Activated B cell treated with CpG ODN at 0.5 μM for 24 hours (primary cell): Measurements from ENCODE around the gene CC2D1A. TPM values are rescaled to one million over a fixed set of nuclear protein-coding genes. Genes with fewer than 3 reads are reported as not detected.

ENCODE experiments used
- ATAC-seq: fragments of 200-7000 bp; cut with Tn5 transposase; one replicate; pipeline ENCODE4 v1.10.0; 2021; ENCODE audit warnings: low read depth, mild to moderate bottlenecking, moderate library complexity
- CTCF ChIA-PET: fragments of 350-600 bp; sonication (Branson Sonifier 250); formaldehyde crosslinking; loops from one replicate; lab custom pipeline; 2021; ENCODE audit warnings: antibody characterized with exemption; lab: Charles Lee
- POLR2A ChIA-PET: fragments of 350-600 bp; sonication (Branson Sonifier 250); formaldehyde crosslinking; loops from one replicate; lab custom pipeline; 2021; ENCODE audit warnings: antibody characterized with exemption; lab: Charles Lee
- DNase-seq: peaks from one replicate; pipeline ENCODE4 v3.0.0; 2022
- H3K27ac Mint-ChIP-seq: one replicate; pipeline ENCODE4 v1.8.0; 2020; ENCODE audit warnings: mixed read lengths
- H3K27me3 Mint-ChIP-seq: one replicate; pipeline ENCODE4 v1.8.0; 2021; ENCODE audit warnings: mixed read lengths
- H3K36me3 Mint-ChIP-seq: one replicate; pipeline ENCODE4 v1.8.0; 2021; ENCODE audit warnings: low read depth, mixed read lengths
- H3K4me1 Mint-ChIP-seq: one replicate; pipeline ENCODE4 v1.8.0; 2021; ENCODE audit warnings: mixed read lengths
- H3K4me3 Mint-ChIP-seq: one replicate; pipeline ENCODE4 v1.8.0; 2020; ENCODE audit warnings: mild to moderate bottlenecking, mixed read lengths
- H3K9me3 Mint-ChIP-seq: one replicate; pipeline ENCODE4 v1.8.0; 2020; ENCODE audit warnings: mixed read lengths
- CTCF ChIP-seq: fragments of 200-600 bp; IDR thresholded peaks from one replicate; pipeline ENCODE4 v1.8.0; 2022; ENCODE audit warnings: antibody characterized with exemption, mild to moderate bottlenecking
- intact Hi-C: fragments of 100-400 bp; cut with micrococcal nuclease; formaldehyde crosslinking; loops from one replicate; pipeline ENCODE4 v1.15.1; 2024
- total RNA-seq: library from RNA; stranded (reverse); gene quantifications from 2 replicates; pipeline ENCODE4 v1.2.3, GENCODE V29; 2022

CC2D1A gene
- total RNA-seq, 1 donor from 2014 or later: 35.6 TPM

GRCh38 chr19:13956365-13956744 is 50.4 kb downstream of the CC2D1A start:
- ATAC-seq: no peak
- intact Hi-C loops: no loop called here
- Mint-ChIP-seq H3K36me3 (peaks cover 56% of the 10 kb centered on the region), H3K27me3 (no peaks in the 10 kb centered on the region), H3K4me3 (no peak overlapping the region), H3K9me3 (no peaks in the 10 kb centered on the region), H3K4me1 (peaks cover 18% of the 10 kb centered on the region), H3K27ac (no peak overlapping the region)
- TF ChIP-seq CTCF: no peak
- DNase-seq: no peak
- ChIA-PET POLR2A (interaction anchor here (0.7 to 1.6 kb wide), 3 partner anchors 30 to 180 kb away, joined by 3 read pairs; no protein-coding TSS in a partner anchor), CTCF (no interaction called here)

GRCh38 chr19:13957051-13957450 is 51.0 kb downstream of the CC2D1A start:
- no peak for TF ChIP-seq CTCF
- no peak overlapping the region for H3K27ac Mint-ChIP-seq
- H3K9me3 Mint-ChIP-seq: no peaks in the 10 kb centered on the region
- peaks cover 14% of the 10 kb centered on the region for H3K4me1 Mint-ChIP-seq
- H3K27me3 Mint-ChIP-seq: no peaks in the 10 kb centered on the region
- no peak overlapping the region for H3K4me3 Mint-ChIP-seq
- intact Hi-C loops: no loop called here
- ChIA-PET POLR2A (interaction anchor here (0.7 kb wide), 1 partner anchor 180 kb away, joined by 3 read pairs; no protein-coding TSS in a partner anchor), CTCF (no interaction called here)
- DNase-seq: no peak
- H3K36me3 Mint-ChIP-seq: peaks cover 60% of the 10 kb centered on the region
- ATAC-seq: no peak

GRCh38 chr19:13958043-13958442 is 52.0 kb downstream of the CC2D1A start:
- CTCF ChIA-PET: no interaction called here
- peaks cover 60% of the 10 kb centered on the region for H3K36me3 Mint-ChIP-seq
- peaks cover 9% of the 10 kb centered on the region for H3K4me1 Mint-ChIP-seq
- DNase-seq: no peak
- intact Hi-C loops: no loop called here
- no peaks in the 10 kb centered on the region for H3K9me3 Mint-ChIP-seq
- ATAC-seq: no peak
- H3K27ac Mint-ChIP-seq: no peak overlapping the region
- POLR2A ChIA-PET: no interaction called here
- no peak overlapping the region for H3K4me3 Mint-ChIP-seq
- H3K27me3 Mint-ChIP-seq: no peaks in the 10 kb centered on the region
- no peak for TF ChIP-seq CTCF

- ChIA-PET POLR2A (interaction anchor here (0.6 to 1.3 kb wide), 4 partner anchors 19 to 81 kb away, joined by 3 to 4 read pairs (median 3); partner anchors contain the start of gene IL27RA), CTCF (interaction anchor here (1.9 kb wide), 1 partner anchor 72 kb away, joined by 8 read pairs; the partner anchor contains the start of gene IL27RA)
- Mint-ChIP-seq H3K9me3 (no peaks in the 10 kb centered on the region), H3K27me3 (no peaks in the 10 kb centered on the region), H3K27ac (no peak overlapping the region), H3K4me1 (no peaks in the 10 kb centered on the region), H3K4me3 (no peak overlapping the region), H3K36me3 (peaks cover 60% of the 10 kb centered on the region)
- DNase-seq: no peak
- TF ChIP-seq CTCF: no peak
- ATAC-seq: no peak
- intact Hi-C loops: no loop called here
Observed at GRCh38 chr19:13959141-13959961, 53.4 kb downstream of the CC2D1A start.
